ENCODE data around the gene PLEKHM3. TPM values are rescaled to one million over a fixed set of nuclear protein-coding genes. Genes with fewer than 3 reads are reported as not detected.

Gene PLEKHM3
- total and polyA plus RNA-seq, 2 of the 13 experiments (the other 11 are each of a cell fraction or from before 2014, with no cell fraction given), result 4.5 to 4.7 TPM

GRCh38 chr2:207819839-207820784 lies 205.2 kb downstream of the PLEKHM3 start (continued):
- TF ChIP-seq, protein P1, sequence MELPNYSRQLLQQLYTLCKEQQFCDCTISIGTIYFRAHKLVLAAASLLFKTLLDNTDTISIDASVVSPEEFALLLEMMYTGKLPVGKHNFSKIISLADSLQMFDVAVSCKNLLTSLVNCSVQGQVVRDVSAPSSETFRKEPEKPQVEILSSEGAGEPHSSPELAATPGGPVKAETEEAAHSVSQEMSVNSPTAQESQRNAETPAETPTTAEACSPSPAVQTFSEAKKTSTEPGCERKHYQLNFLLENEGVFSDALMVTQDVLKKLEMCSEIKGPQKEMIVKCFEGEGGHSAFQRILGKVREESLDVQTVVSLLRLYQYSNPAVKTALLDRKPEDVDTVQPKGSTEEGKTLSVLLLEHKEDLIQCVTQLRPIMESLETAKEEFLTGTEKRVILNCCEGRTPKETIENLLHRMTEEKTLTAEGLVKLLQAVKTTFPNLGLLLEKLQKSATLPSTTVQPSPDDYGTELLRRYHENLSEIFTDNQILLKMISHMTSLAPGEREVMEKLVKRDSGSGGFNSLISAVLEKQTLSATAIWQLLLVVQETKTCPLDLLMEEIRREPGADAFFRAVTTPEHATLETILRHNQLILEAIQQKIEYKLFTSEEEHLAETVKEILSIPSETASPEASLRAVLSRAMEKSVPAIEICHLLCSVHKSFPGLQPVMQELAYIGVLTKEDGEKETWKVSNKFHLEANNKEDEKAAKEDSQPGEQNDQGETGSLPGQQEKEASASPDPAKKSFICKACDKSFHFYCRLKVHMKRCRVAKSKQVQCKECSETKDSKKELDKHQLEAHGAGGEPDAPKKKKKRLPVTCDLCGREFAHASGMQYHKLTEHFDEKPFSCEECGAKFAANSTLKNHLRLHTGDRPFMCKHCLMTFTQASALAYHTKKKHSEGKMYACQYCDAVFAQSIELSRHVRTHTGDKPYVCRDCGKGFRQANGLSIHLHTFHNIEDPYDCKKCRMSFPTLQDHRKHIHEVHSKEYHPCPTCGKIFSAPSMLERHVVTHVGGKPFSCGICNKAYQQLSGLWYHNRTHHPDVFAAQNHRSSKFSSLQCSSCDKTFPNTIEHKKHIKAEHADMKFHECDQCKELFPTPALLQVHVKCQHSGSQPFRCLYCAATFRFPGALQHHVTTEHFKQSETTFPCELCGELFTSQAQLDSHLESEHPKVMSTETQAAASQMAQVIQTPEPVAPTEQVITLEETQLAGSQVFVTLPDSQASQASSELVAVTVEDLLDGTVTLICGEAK (IDR thresholded peaks at IDR 0.05), result no peak
- TF ChIP-seq, protein P1 (CRISPR knock-in tag; IDR thresholded peaks at IDR 0.05), result no peak
- TF ChIP-seq ZNF687 (CRISPR knock-in tag; IDR thresholded peaks at IDR 0.05) (no peak), KAT2B (IDR thresholded peaks at IDR 0.05; ENCODE audit: borderline replicate concordance, low read depth, low read length) (no peak), FOSL2 (CRISPR knock-in tag; IDR thresholded peaks at IDR 0.05) (peak; percentile 94), PRMT3 (CRISPR knock-in tag; IDR thresholded peaks at IDR 0.05; ENCODE audit: borderline replicate concordance, low read depth) (no peak), ZNF800 (CRISPR knock-in tag; IDR thresholded peaks at IDR 0.05) (peak; percentile 87; the same call in 1 of the 2 replicates), RCOR2 (CRISPR knock-in tag; IDR thresholded peaks at IDR 0.05) (peak; percentile 87; the same call in 1 of the 2 replicates), JUNB (CRISPR knock-in tag; IDR thresholded peaks at IDR 0.05; ENCODE audit: borderline replicate concordance) (no peak), EZH2 (conservative IDR thresholded peaks at IDR 0.05; ENCODE audit: low read depth, low read length) (no peak), AKAP8 (CRISPR knock-in tag; IDR thresholded peaks at IDR 0.05) (no peak), MTF2 (CRISPR knock-in tag; IDR thresholded peaks at IDR 0.05; ENCODE audit: borderline replicate concordance) (0 out of 2 replicates have a peak, but pooled peaks have one; percentile 63), ZBTB1 (CRISPR knock-in tag; IDR thresholded peaks at IDR 0.05; ENCODE audit: borderline replicate concordance) (no peak)

All from HepG2 (cell line).